HG03060 (cell line): ENCODE measurements around the gene ITGB3BP.
"Not testable (repeated sequence)": the region's sequence is repeated elsewhere in the genome, so short reads cannot be mapped to it uniquely, and the experiment has no call there.

ENCODE experiments used
- ATAC-seq: cut with Tn5 transposase; IDR thresholded peaks from one replicate; pipeline ENCODE4 v1.9.1; 2021; ENCODE audit warnings: low read depth, moderate number of reproducible peaks; ENCODE audit not compliant: unreplicated experiment

Gene ITGB3BP

DNA sequence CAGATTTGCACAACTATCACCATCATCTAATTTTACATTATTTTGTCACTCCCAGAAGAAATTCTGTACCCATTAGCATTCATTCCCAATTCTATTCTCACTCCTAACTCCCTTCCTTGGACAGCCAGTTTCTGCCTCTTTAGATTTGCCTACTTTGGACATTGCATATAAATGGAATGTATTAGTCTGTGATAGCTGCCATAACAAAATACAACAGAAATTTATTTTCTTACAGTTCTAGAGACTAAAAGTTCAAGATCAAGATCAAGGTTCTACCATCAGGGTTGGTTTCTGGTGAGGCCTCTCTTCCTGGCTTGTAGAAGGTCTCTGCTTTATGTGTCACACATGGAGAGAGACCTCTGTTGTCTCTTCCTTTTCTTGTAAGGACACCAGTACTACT is 93.7 kb downstream of the ITGB3BP start:
- no peak for ATAC-seq

- ATAC-seq, result no peak
Measured at GRCh38 chr1:63428815-63429214, 94.2 kb downstream of the ITGB3BP start.

DNA sequence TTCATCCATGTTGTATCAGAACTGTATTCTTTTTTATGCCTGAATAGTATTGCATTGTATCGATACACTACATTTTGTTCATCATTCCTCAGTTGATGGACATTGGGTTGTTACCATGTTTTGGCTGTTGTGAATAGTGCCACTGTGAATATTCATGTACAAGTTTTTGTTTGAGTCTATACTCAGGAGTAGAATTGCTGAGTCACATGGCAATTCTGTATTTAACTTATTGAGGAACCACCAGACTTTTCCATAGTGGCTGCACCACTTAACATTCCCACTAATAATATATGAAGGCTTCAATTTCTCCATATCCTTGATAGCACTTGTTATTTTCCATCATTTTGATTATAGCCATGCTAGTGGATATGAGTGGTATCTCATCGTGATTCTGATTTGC is 99.4 kb downstream of the ITGB3BP start:
- ATAC-seq, result no peak

GRCh38 chr1:63420746-63421145 is 102.3 kb downstream of the ITGB3BP start:
- ATAC-seq, result not testable (repeated sequence)

GRCh38 chr1:63418101-63418500 is 104.9 kb downstream of the ITGB3BP start:
- ATAC-seq, result no peak

GRCh38 chr1:63414691-63415365 is 108.2 kb downstream of the ITGB3BP start:
- no peak for ATAC-seq

DNA sequence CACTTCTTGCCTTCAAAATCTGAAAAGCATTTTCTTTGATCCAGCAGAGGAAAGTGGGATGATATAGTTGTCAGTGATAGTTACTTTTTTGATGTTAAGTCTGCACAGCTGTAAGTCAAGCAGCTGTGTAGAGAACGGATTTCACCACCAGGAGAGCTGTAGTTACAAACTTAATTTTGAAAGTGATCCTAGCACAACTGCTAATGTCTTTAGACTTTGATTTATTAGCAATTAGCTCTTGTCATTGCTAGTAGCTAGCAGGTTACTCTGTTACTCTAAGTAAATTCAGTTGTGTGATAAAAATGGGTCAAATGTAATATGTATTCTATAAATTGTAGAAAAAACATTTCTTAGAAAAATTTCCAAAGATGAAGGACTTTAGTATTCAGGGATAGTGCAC is 109.6 kb downstream of the ITGB3BP start:
- ATAC-seq, result no peak

GRCh38 chr1:63411066-63411465 is 112.0 kb downstream of the ITGB3BP start:
- no peak for ATAC-seq

- ATAC-seq, result no peak
Measured at GRCh38 chr1:63408331-63408730, 114.7 kb downstream of the ITGB3BP start.

DNA sequence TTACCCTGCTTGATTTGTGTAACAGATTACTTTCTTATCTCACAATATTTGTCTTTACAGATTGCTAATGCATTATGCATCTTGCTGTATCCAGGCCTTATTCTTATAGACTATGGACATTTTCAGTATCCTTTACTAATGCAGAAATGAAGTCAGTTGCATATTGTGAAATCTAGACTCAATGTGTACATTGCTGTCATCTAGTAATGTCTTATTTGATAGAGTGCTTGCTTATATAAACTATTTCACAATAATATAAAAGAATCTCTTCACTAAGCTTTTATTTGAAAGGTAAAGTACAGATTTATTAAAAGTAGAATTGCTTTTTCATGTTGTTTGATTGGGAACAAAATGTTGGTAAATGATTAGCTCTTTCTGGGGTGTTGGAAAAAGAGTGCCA is 116.0 kb downstream of the ITGB3BP start:
- ATAC-seq, result no peak

DNA sequence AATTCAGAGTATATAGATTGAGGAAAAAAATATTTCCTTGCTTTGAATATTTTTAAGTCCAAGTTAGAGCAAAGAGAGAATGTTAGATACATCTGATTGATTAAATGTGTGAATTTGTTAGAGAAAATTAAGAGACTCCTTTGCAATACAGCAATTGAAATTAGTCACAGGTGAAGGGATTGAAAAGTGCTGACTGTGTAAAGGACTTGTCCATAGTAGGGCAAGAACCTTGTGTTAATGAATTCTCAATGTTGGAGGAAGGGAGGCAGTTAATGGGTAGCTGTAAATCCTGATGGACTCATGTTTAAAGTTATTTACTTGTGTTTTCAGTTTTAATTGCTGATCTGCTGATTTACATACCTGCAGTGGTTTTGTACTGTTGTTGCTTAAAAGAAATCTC is 117.0 kb downstream of the ITGB3BP start:
- ATAC-seq, result no peak

DNA sequence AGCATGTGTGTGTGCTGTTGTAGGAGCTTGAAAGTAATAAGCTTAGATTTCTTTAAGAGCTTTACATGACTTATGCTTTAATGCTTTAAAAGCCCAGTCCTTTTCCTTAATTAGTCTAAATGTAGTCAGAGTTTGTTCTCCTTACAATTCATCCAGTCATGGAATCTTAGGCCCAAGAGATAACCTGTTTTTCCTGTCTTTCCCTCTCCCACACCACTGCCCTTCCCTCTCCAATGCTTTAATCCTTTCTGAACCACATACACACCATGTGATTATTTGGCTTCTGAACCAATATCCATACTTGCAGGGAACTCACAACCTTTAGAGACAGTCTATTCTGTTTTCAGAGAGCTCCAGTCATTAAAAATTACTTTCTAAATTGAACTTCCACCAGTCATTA is 118.0 kb downstream of the ITGB3BP start:
- ATAC-seq, result no peak

DNA sequence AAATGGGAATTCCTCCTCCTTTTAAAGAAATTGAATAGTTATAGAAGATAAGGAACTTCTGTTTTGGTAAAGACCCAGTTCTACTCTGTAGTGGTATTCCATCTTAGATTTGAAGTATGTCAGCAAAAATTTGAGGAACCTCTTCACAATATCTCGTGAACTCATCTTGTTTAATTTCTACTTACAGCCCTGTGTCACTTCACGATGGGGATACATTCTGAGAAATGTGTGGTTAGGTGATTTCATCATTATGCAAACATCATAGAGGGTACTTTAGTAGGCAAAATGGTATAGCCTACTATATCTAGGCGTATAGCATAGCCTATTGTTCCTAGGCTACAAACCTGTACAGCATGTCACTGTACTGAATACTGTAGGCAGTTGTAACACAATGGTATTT is 119.6 kb downstream of the ITGB3BP start:
- no peak for ATAC-seq

DNA sequence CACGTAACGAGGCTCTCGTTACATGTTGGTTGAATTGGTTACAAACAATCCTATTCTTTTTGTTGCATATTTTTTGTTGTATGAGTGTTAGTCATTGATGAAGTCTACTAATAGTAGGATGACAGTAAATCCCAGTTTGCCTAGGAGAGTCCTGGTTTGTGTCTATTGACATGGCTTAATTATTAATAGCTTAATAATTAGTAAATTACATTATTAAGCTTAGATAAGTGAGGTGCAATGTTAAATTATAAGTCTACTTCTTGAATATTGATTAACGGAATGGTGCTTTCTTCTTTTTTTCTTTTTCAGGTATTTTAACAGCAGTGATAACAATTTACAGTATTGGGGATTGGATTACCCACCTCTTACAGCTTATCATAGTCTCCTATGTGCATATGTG is 121.1 kb downstream of the ITGB3BP start:
- no peak for ATAC-seq
